Left renal pelvis (tissue), 4 donors: ENCODE data around the gene TRMT61A. TPM values are rescaled to one million over a fixed set of nuclear protein-coding genes. Genes with fewer than 3 reads are reported as not detected.
"Not testable (repeated sequence)": the region's sequence is repeated elsewhere in the genome, so short reads cannot be mapped to it uniquely, and the experiment has no call there.

Experiments
- DNase-seq, 4 donors: peaks; one replicate each; pipeline ENCODE4 v3.0.0-alpha.2; 2013; ENCODE audit warnings: low read depth in 4 of 4, low spot score in 3 of 4
- polyA plus RNA-seq, 4 donors: library from polyadenylated mRNA; unstranded; fragments of 120-200 nt; gene quantifications; one replicate each; pipeline ENCODE4 v1.2.1, GENCODE V29; 2013; ENCODE audit not compliant: insufficient read length in 4 of 4

Gene TRMT61A
- polyA plus RNA-seq, 4 donors, result 5.6 to 9.0 (median 6.2) TPM

DNA sequence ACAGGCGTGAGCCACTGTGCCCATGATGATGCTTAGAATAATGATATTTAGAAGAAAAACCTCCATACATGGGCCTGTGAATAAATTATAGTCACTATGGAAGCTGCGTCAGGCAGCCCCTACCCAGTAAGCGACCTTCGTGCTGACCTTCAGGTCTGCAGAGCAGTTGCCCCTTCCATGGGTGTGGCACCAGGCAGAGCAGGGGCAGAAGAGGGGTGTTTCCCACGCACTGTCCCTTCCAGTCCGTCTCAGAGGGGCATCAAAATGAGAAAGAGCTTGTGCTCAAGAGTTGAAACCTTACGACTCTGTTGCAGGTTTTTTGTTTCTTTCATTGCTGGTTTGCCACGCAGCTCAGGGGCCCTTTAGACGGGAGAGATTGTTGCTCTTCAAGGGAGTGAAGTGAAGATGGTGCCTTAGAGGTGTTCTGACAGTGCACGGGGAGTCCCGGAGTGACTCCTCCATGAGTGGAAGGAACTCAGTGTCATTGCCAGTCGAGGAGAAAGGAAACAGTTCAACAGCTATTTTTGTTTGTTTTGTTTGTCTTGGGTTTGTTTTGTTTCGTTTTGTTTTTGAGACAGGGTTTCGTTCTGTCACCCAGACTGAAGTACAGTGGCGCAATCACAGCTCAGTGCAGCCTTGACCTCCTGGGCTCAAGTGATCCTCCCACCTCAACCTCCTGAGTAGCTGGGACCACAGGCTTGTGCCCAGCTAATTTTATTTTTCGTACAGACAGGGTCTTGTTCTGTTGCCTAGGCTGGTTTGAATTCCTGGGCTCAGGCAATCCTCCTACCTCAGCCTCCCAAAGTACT is 20.3 kb upstream of the TRMT61A start:
- no peak for DNase-seq

DNA sequence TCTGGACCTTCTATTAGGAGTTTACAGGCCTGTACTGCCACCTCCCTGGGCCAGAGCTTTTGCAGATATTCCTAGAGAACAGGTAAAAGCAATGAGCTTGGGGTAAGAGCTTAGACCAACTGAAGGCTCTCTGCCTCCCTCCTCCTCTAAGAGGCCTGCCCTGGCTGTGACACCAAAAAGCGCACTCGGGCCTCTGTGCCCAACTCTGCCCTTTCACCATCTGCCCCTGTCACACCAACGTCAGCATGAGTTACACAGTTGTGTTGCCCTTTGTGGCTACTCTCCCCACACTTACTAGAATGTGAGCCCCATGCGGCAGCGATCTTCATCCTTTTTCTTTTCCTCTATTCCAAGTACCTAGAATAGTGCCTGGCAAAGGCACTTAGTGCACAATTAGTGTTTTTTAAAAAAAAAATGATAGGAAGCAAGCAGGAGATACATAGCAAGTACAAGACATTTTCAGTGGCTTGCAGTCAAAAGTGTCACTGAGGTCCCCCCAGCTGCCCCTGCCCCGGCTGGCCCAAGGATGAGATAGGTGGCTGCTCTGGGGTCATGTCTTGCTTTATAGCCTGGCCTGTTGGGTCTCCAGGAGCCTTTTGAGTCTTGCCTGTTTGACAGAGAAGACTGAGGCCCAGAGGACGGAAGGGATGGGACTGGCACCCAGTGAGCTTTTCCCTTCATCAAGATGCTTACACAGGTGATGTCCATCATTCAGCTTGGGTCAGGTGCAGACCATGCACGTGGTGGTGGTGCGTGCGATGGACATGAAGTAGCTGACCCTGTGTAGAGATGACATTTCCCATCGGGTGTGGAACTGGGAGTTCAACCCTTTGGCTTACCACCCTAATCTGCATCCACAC is 18.9 kb upstream of the TRMT61A start:
- DNase-seq, result no peak

DNA sequence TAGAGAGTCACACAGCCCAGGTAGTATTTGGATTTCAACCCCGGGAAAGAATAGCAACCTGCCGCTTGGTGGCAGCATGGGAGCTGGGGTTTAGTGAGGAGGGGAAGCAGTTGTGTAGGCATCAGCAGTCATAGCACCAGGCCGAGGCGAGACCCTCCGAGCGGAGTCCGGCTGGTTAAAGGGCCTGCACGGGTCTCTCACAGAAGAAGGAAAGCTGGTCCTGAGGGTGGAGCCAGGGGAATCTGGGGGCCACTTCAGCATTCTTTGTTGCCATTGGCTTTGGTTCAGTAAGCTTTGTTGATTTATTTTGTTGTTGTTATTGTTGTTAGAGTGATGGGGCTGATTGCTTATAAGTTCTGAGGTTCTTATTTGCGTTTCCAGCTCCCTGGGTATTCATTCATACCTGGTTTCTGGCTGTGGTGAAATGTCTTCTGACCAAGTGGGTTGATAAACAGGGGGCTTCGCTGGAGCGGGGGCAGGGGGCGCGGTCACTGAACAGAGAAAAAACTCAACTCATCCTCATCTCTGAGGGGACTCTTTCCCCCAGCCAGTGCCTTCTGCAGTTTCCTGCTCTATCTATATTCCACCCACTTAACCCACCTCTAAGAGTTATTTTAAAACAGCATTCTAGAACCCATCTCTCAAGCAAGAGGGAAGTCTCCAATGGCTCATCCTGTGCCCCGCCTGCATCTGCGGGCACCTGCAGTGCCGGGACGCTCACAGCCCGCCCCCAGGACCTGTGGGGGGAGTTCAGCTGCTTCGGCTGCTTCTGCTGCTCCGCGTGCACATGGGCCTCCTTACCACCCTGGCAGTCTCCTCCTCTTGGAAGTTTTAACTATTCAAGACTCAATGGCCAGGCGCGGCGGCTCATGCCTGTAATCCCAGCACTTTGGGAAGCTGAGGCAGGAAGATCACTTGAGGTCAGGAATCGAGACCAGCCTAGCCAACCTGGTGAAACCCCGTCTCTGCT is 18.0 kb upstream of the TRMT61A start:
- no peak for DNase-seq

DNA sequence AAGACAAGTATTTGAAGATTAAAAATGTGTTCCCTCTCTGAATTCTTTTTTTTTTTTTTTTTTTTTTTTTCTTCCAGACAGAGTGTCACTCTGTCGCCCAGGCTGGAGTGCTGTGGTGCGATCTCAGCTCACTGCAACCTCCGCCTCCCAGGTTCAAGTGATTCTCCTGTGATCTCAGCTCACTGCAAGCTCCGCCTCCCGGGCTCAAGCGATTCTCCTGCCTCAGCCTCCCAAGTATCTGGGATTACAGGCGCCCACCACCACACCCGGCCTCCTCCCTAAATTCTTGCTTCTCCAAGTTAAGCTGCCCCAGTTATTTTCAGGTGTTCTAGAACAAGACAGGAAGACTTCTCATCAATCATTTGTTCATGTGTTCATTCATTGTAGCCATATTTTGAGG is 16.8 kb upstream of the TRMT61A start:
- DNase-seq, result not testable (repeated sequence)

DNA sequence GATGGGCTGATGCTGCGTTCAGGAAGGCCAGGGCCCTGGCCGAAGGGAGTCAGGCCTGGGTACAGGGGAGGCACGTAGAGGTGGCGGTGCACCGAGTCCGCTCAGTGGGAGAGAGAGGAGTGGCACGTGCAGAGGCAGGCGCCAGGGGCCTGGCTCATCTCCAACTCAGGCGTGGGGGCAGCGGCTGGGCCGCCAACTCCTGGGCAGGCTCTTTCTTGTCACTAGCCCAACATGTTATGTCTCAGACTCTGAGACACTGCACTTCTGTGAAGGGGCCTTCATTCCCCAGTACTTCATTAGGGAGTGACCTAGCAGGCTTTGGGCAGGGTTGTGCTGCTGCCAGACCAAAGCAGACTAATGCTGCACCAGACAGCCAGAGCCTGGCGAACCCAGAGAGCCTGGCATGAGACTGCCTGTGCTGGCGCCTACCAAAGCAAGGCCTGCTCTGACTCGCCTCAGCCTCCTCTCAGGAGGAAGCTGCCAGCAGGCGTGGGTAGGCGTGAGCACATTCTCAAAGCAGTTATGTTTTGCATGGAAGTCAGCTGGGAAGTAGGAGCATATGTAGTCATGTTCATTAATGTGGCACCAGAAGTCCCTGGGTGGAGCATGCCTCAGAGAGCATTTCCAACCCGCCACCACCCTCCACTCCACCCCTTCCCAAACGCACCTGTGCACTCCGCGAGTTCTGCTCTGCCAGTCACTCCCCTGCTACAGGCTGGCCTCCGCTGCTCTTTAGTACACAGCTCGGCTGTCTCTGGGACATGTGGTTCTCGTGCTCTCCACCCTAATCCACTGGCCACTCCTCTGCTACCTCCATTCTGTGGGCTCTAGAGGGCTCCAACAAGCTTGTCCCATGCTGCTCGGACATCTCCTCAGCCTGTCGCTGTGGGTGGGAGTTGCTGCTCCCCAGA is 16.0 kb upstream of the TRMT61A start:
- DNase-seq, result no peak

DNA sequence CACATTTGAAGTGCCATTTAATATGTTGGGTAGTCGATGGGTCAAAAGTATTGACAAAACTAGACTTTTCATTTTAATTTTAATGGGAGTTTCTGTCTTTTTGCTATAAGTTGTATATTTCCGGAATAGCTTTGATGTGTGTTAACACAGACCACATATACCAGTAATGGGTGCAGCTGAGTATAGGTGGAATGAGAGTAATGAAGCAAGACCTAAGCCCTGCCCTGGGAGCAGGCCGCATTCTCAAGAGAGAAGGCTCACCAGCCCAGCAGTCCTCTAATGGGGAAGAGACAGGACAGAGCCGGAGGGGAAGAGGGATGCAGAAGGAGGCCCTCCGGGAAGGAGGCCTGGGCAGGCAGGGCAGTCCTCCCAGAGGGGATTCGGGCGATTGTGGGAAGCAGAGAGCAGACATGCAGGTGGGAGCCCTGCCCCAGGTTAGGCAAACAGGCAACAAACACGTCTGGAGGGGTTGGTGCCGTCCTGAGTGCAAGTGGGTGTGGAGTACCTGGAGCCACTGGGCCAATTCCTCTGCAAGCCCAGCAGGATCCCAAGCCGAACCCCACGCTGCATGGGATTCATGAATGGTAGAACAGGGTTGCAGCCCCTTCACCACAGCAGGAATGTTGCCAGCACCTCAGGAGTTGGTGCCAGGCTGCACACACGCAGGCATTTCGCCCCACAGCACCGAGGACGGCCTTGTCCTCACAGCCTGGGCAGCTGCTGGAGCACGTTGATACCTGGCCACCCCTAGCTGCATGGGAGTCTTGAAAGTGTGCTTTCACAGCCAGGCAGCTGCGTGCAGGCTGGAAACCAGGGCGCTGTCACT is 14.2 kb upstream of the TRMT61A start:
- no peak for DNase-seq

- no peak for DNase-seq
Measured at GRCh38 chr14:103516426-103517173, 12.4 kb upstream of the TRMT61A start.

DNA sequence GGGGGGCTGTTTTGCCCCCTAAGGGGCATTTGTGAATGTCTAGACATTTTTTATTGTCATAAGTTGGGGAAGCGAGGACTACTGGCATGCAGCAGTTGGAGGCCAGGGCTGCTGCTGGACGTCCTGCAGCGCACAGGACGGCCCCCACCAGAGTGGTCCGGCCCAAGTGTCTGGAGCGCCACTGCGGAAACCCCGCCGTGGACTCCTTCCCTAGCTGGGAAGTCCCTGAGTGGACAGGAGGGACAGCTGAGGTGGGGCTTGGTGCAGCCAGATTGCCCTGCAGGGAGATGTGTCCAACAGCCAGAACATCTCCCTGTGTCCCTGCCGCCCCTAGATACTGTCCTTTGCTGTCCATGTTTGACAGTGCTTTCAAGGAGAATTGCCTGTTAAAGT is 11.8 kb upstream of the TRMT61A start:
- no peak for DNase-seq

GRCh38 chr14:103517721-103518421 is 11.1 kb upstream of the TRMT61A start:
- no peak for DNase-seq

DNA sequence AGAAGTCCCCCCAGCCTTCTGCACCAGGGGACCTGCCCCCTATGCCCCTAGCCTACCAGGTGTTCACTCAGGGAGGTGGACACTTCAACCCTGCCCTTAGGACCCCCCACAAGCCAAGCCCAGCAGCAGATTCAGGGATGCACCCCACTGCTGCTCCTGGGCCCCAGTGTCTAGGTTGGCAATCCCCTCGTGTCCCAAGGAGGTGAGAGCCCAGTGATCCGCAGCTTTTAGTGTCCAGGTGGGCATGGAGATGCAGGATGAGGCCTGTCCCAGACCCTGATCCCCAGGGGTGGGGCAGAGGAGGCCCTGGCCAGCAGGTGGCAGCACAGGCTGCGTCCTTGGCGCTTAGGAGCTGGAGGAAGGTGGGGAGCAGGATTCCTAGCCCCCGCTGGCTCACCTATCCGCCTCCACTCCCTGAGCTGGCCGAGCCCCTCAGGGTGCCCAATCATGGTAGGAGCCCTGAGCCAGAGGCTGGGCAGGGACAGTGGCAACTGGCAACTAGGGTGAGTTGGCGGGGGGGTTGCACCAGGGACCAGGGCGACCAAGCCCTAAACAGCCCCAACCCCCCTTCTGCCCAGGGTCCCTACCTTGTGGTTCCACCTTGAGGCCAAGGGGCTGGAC is 10.5 kb upstream of the TRMT61A start:
- DNase-seq, result no peak

DNA sequence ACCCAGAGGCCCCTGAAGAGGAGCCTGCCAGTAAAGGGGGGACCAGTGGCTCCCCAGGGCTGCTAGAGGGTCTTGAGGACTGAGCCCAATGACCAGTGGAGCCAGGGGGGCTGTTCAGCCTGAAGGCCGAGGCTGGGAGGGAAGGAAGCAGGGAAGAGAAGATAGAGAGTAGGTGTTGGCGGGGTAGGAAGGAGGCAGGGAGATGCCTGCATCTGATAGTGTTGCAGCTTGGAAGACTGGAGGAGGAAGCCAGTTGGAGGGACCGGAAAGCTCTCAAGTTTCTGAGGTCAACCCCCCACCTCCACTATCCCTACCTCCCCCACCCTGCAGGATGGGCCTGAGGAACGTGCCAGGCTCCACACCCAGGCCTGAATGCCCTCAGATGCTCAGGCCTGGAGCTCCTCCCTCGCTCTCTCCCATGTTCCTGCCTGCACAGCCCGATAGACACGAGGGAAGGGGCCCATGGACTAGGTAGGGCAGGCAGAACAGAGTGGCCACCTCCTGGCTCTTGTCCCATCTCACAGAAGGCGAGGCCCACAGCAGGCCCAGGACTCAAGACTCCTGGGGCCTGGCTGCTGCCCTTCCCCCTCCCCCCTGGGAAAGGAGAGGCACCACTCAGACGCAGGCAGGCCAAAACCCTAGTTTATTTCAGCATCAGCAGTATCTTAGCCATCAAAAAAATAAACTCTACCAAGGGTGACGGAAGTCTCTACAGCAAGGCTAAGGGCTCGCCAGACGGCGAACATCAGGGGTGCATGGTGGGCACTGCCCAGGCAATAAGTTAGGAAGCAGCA is 9.8 kb upstream of the TRMT61A start:
- DNase-seq, result no peak

- DNase-seq, result no peak
Measured at GRCh38 chr14:103519837-103520212, 9.2 kb upstream of the TRMT61A start.

- DNase-seq, result no peak
Measured at GRCh38 chr14:103520269-103520656, 8.7 kb upstream of the TRMT61A start.

DNA sequence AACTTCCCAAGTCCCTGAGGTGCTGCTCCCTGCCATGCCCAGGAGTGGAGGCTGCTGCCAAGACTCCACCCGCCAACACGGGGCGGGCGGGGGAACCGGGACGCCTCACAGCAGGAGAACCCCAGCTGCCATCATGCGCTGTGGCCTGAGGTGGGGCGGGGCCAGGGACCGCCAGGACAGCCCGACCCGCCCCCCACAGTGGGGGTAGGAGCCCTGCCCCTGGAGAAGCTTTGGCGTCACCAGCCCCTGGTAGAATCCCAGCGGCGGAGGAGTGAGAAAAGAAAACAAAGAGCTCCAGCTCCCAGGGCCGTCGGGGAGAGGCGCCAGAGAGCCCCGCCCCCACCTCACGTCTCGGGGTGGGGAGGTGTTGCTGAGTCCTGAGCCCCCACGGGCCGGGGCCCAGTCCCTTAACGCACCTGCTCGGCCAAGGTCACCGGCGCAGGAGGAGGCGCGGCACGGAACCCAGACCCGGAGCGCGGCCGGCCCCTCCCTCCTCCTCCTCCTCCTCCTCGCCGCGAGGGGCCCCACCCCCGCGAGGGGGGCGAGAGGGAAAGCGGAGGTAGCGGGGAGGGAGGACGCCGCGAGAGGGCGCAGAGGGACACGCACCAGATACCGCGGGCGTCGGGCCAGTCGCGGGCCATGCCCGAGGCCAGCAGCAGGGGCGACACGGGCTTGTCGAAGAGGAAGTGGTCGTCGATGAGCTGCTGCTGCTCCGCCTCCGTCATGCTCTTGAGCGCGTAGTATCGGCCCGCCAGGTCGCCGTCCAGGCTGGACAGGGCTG is 8.1 kb upstream of the TRMT61A start:
- no peak for DNase-seq

DNA sequence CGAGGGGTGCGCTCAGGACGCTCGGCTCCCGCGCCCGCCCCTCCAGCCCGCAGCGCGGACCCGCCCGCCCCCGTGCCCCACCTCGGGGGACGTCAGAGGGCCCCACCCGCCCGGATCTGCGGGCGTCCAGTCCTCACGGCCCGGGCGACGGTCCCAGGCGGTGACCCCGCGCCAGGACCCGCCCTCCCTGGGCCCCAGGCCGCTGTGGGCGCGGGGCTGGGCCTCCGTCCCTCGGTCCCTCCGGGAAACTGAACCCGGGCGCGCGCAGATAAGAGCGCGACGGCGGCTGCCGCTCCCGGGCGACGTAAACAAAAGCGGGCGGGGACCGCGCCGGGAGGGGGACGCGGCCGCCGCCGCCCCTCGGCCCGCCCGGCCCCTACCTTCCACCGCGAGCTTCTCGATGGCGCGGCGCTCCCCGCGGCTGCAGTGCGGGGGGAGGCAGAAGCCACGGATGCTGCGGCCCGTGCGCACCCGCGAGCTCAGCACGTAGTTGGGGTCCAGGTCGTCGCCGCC is 7.5 kb upstream of the TRMT61A start:
- DNase-seq, result no peak
